ENCODE measurements around the gene RNF19B. TPM values are rescaled to one million over a fixed set of nuclear protein-coding genes. Genes with fewer than 3 reads are reported as not detected.

RNF19B gene
- total and polyA plus RNA-seq, 2 of the 13 experiments (the other 11 are each of a cell fraction or from before 2014, with no cell fraction given) = 15.3 to 22.5 TPM

DNA sequence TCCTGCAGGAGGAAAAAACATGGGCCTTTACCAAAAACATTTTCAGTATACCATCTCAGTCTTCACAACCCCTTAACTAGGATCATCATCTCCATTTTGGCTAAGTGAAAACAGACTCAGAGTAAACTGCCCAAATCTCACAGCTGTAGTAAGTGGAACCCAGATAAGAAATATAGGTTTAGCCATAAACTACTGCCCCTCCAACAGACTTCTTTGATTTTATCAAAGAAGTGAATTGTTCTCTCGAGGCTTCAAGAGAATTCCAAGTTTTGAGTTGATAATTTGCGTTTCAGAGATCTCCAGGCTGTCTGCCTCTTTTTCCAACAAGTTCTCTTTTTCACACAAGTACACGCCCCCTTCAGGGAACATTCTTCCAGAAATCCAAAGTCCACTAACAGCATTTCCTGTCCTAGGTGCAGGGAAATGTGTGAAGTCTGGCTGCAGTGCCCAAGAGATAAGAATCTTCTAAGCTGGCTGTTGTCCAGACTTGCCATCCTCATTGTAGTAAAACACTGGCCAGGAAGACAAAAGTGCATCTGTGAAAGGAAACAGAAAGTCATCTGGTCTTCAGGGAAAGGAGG is 30.8 kb downstream of the RNF19B start (continued):
- no peak for TF ChIP-seq ZNF850 (CRISPR knock-in tag; conservative IDR thresholded peaks at IDR 0.05)
- no peak for TF ChIP-seq ZSCAN22 (CRISPR knock-in tag; IDR thresholded peaks at IDR 0.05)
- TF ChIP-seq ZSCAN21 (CRISPR knock-in tag; IDR thresholded peaks at IDR 0.05; ENCODE audit: borderline replicate concordance) = no peak
- TF ChIP-seq, protein P1, sequence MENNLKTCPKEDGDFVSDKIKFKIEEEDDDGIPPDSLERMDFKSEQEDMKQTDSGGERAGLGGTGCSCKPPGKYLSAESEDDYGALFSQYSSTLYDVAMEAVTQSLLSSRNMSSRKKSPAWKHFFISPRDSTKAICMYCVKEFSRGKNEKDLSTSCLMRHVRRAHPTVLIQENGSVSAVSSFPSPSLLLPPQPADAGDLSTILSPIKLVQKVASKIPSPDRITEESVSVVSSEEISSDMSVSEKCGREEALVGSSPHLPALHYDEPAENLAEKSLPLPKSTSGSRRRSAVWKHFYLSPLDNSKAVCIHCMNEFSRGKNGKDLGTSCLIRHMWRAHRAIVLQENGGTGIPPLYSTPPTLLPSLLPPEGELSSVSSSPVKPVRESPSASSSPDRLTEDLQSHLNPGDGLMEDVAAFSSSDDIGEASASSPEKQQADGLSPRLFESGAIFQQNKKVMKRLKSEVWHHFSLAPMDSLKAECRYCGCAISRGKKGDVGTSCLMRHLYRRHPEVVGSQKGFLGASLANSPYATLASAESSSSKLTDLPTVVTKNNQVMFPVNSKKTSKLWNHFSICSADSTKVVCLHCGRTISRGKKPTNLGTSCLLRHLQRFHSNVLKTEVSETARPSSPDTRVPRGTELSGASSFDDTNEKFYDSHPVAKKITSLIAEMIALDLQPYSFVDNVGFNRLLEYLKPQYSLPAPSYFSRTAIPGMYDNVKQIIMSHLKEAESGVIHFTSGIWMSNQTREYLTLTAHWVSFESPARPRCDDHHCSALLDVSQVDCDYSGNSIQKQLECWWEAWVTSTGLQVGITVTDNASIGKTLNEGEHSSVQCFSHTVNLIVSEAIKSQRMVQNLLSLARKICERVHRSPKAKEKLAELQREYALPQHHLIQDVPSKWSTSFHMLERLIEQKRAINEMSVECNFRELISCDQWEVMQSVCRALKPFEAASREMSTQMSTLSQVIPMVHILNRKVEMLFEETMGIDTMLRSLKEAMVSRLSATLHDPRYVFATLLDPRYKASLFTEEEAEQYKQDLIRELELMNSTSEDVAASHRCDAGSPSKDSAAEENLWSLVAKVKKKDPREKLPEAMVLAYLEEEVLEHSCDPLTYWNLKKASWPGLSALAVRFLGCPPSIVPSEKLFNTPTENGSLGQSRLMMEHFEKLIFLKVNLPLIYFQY (CRISPR knock-in tag; IDR thresholded peaks at IDR 0.05; ENCODE audit: borderline replicate concordance) = no peak
- TF ChIP-seq HDAC2 (CRISPR knock-in tag; IDR thresholded peaks at IDR 0.05) = peak; percentile 87
- peak; percentile 86 for TF ChIP-seq NCOR1 (IDR thresholded peaks at IDR 0.05; ENCODE audit: borderline replicate concordance, low read length)
- TF ChIP-seq CHD4 (IDR thresholded peaks at IDR 0.05; ENCODE audit: borderline replicate concordance, low read length) = peak; percentile 93; the same call in 1 of the 2 replicates
- TF ChIP-seq TARDBP (CRISPR knock-in tag; IDR thresholded peaks at IDR 0.05) = peak; percentile 84; the same call in 1 of the 2 replicates
- no peak for TF ChIP-seq ZNF709 (CRISPR knock-in tag; IDR thresholded peaks at IDR 0.05)
- TF ChIP-seq RBM22 (optimal IDR thresholded peaks at IDR 0.05; ENCODE audit: low read length) = no peak
- TF ChIP-seq SIN3A (IDR thresholded peaks at IDR 0.05; ENCODE audit: borderline replicate concordance, low read depth, low read length) = peak; percentile 41; the same call in 1 of the 2 replicates
- TF ChIP-seq GTF2F1 (IDR thresholded peaks at IDR 0.05; ENCODE audit: low read length) = no peak
- TF ChIP-seq GABPA (IDR thresholded peaks at IDR 0.05; ENCODE audit: low read depth, low read length) = no peak
- TF ChIP-seq GABPA (CRISPR knock-in tag; IDR thresholded peaks at IDR 0.05; ENCODE audit: low read depth) = peak; percentile 79
- TF ChIP-seq, protein P2, sequence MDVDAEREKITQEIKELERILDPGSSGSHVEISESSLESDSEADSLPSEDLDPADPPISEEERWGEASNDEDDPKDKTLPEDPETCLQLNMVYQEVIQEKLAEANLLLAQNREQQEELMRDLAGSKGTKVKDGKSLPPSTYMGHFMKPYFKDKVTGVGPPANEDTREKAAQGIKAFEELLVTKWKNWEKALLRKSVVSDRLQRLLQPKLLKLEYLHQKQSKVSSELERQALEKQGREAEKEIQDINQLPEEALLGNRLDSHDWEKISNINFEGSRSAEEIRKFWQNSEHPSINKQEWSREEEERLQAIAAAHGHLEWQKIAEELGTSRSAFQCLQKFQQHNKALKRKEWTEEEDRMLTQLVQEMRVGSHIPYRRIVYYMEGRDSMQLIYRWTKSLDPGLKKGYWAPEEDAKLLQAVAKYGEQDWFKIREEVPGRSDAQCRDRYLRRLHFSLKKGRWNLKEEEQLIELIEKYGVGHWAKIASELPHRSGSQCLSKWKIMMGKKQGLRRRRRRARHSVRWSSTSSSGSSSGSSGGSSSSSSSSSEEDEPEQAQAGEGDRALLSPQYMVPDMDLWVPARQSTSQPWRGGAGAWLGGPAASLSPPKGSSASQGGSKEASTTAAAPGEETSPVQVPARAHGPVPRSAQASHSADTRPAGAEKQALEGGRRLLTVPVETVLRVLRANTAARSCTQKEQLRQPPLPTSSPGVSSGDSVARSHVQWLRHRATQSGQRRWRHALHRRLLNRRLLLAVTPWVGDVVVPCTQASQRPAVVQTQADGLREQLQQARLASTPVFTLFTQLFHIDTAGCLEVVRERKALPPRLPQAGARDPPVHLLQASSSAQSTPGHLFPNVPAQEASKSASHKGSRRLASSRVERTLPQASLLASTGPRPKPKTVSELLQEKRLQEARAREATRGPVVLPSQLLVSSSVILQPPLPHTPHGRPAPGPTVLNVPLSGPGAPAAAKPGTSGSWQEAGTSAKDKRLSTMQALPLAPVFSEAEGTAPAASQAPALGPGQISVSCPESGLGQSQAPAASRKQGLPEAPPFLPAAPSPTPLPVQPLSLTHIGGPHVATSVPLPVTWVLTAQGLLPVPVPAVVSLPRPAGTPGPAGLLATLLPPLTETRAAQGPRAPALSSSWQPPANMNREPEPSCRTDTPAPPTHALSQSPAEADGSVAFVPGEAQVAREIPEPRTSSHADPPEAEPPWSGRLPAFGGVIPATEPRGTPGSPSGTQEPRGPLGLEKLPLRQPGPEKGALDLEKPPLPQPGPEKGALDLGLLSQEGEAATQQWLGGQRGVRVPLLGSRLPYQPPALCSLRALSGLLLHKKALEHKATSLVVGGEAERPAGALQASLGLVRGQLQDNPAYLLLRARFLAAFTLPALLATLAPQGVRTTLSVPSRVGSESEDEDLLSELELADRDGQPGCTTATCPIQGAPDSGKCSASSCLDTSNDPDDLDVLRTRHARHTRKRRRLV (CRISPR knock-in tag; IDR thresholded peaks at IDR 0.05) = peak; percentile 93; the same call in 1 of the 2 replicates
- TF ChIP-seq GATAD2A (CRISPR knock-in tag; IDR thresholded peaks at IDR 0.05) = peak; percentile 91
- TF ChIP-seq KDM5A (IDR thresholded peaks at IDR 0.05; ENCODE audit: borderline replicate concordance, low read length) = peak; percentile 60; the same call in 1 of the 2 replicates
- TF ChIP-seq RARA (CRISPR knock-in tag; IDR thresholded peaks at IDR 0.05) = peak; percentile 72
- TF ChIP-seq, protein P3, sequence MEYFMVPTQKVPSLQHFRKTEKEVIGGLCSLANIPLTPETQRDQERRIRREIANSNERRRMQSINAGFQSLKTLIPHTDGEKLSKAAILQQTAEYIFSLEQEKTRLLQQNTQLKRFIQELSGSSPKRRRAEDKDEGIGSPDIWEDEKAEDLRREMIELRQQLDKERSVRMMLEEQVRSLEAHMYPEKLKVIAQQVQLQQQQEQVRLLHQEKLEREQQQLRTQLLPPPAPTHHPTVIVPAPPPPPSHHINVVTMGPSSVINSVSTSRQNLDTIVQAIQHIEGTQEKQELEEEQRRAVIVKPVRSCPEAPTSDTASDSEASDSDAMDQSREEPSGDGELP (IDR thresholded peaks at IDR 0.05; ENCODE audit: borderline replicate concordance, low read depth) = 0 out of 2 replicates have a peak, but pooled peaks have one; percentile 33
- TF ChIP-seq, protein P4, sequence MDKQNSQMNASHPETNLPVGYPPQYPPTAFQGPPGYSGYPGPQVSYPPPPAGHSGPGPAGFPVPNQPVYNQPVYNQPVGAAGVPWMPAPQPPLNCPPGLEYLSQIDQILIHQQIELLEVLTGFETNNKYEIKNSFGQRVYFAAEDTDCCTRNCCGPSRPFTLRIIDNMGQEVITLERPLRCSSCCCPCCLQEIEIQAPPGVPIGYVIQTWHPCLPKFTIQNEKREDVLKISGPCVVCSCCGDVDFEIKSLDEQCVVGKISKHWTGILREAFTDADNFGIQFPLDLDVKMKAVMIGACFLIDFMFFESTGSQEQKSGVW (CRISPR knock-in tag; IDR thresholded peaks at IDR 0.05; ENCODE audit: borderline replicate concordance) = no peak
- TF ChIP-seq ZSCAN25 (CRISPR knock-in tag; IDR thresholded peaks at IDR 0.05) = no peak
